Measurements from ENCODE around the gene ZXDA. TPM values are rescaled to one million over a fixed set of nuclear protein-coding genes. Genes with fewer than 3 reads are reported as not detected.

ZXDA gene
- total RNA-seq, 1 donor from 2014 or later, result 0.67 TPM

GRCh38 chrX:57900975-57901374 lies 9.3 kb downstream of the ZXDA start:
- Mint-ChIP-seq H3K4me1 (ENCODE audit: low read depth) (no peaks in the 10 kb centered on the region), H3K9me3 (ENCODE audit: low read depth) (peaks cover 27% of the 10 kb centered on the region), H3K4me3 (ENCODE audit: low read depth) (no peak overlapping the region), H3K27me3 (no peaks in the 10 kb centered on the region), H3K36me3 (ENCODE audit: insufficient read depth) (no peaks in the 10 kb centered on the region), H3K27ac (no peak overlapping the region)
- DNase-seq (ENCODE audit: low spot score, unreplicated experiment), result no peak
- TF ChIP-seq CTCF (IDR thresholded peaks at IDR 0.05; ENCODE audit: unreplicated experiment), result no peak

- Mint-ChIP-seq H3K27me3 (no peaks in the 10 kb centered on the region), H3K4me1 (ENCODE audit: low read depth) (no peaks in the 10 kb centered on the region), H3K36me3 (ENCODE audit: insufficient read depth) (no peaks in the 10 kb centered on the region), H3K9me3 (ENCODE audit: low read depth) (peaks cover 33% of the 10 kb centered on the region), H3K27ac (no peak overlapping the region), H3K4me3 (ENCODE audit: low read depth) (no peak overlapping the region)
- no peak for DNase-seq (ENCODE audit: low spot score, unreplicated experiment)
- no peak for TF ChIP-seq CTCF (IDR thresholded peaks at IDR 0.05; ENCODE audit: unreplicated experiment)
Measured at GRCh38 chrX:57899906-57900305, 10.4 kb downstream of the ZXDA start.

- Mint-ChIP-seq H3K27ac (no peak overlapping the region), H3K4me1 (ENCODE audit: low read depth) (no peaks in the 10 kb centered on the region), H3K4me3 (ENCODE audit: low read depth) (no peak overlapping the region), H3K9me3 (ENCODE audit: low read depth) (peaks cover 41% of the 10 kb centered on the region), H3K27me3 (no peaks in the 10 kb centered on the region), H3K36me3 (ENCODE audit: insufficient read depth) (no peaks in the 10 kb centered on the region)
- no peak for DNase-seq (ENCODE audit: low spot score, unreplicated experiment)
- no peak for TF ChIP-seq CTCF (IDR thresholded peaks at IDR 0.05; ENCODE audit: unreplicated experiment)
Measured at GRCh38 chrX:57899064-57899463, 11.2 kb downstream of the ZXDA start.

GRCh38 chrX:57871463-57871862 lies 38.8 kb downstream of the ZXDA start:
- H3K27me3 Mint-ChIP-seq, result no peaks in the 10 kb centered on the region
- no peak for DNase-seq (ENCODE audit: low spot score, unreplicated experiment)
- H3K36me3 Mint-ChIP-seq (ENCODE audit: insufficient read depth), result no peaks in the 10 kb centered on the region
- H3K4me3 Mint-ChIP-seq (ENCODE audit: low read depth), result no peak overlapping the region
- H3K9me3 Mint-ChIP-seq (ENCODE audit: low read depth), result peaks cover 61% of the 10 kb centered on the region
- TF ChIP-seq CTCF (IDR thresholded peaks at IDR 0.05; ENCODE audit: unreplicated experiment), result no peak
- H3K4me1 Mint-ChIP-seq (ENCODE audit: low read depth), result no peaks in the 10 kb centered on the region
- H3K27ac Mint-ChIP-seq, result no peak overlapping the region

Other genes starting within 250 kb of the ZXDA start
- not detected in 2 replicates for gene NLRP2B, start 230.2 kb downstream of the ZXDA start, total RNA-seq

Measured in progenitor cell of endocrine pancreas (in vitro differentiated cells).